GM18909 (cell line): ENCODE results near the gene P2RX2.

Experiments used
- ATAC-seq: cut with Tn5 transposase; IDR thresholded peaks from one replicate; pipeline ENCODE4 v1.9.1; 2021; ENCODE audit warnings: mild to moderate bottlenecking; ENCODE audit not compliant: unreplicated experiment, poor library complexity

The P2RX2 gene

GRCh38 chr12:132600048-132601032 lies 18.2 kb upstream of the P2RX2 start:
- no peak for ATAC-seq

- no peak for ATAC-seq
These were observed 17.2 kb upstream of the P2RX2 start for GRCh38 chr12:132601171-132601883.

GRCh38 chr12:132602572-132603239 lies 15.9 kb upstream of the P2RX2 start:
- ATAC-seq, result no peak

GRCh38 chr12:132603240-132604150 lies 15.1 kb upstream of the P2RX2 start:
- no peak for ATAC-seq

GRCh38 chr12:132604151-132604618 lies 14.4 kb upstream of the P2RX2 start:
- ATAC-seq, result no peak

GRCh38 chr12:132604668-132605441 lies 13.7 kb upstream of the P2RX2 start:
- no peak for ATAC-seq

GRCh38 chr12:132605892-132606291 lies 12.7 kb upstream of the P2RX2 start:
- ATAC-seq, result no peak

GRCh38 chr12:132606466-132606865 lies 12.1 kb upstream of the P2RX2 start:
- no peak for ATAC-seq

- ATAC-seq, result no peak
These were observed 11.6 kb upstream of the P2RX2 start for GRCh38 chr12:132606927-132607326.

GRCh38 chr12:132608231-132609171 lies 10.1 kb upstream of the P2RX2 start:
- no peak for ATAC-seq

GRCh38 chr12:132610051-132610759 lies 8.4 kb upstream of the P2RX2 start, which contains the start of gene LRCOL1:
Gene LRCOL1 (minus strand): TSS chr12:132610582. CDS start chr12:132606251, 4,331 bp downstream.
- no peak for ATAC-seq

GRCh38 chr12:132610866-132611602 lies 7.5 kb upstream of the P2RX2 start:
- ATAC-seq, result no peak

GRCh38 chr12:132611620-132612019 lies 7.0 kb upstream of the P2RX2 start:
- no peak for ATAC-seq

GRCh38 chr12:132614029-132614428 lies 4.5 kb upstream of the P2RX2 start:
- ATAC-seq, result no peak

- ATAC-seq, result no peak
These were observed 3.6 kb upstream of the P2RX2 start for GRCh38 chr12:132614861-132615578.

- no peak for ATAC-seq
These were observed 3.0 kb upstream of the P2RX2 start for GRCh38 chr12:132615579-132616038.
